Hepatocyte (in vitro differentiated cells): ENCODE data around the gene HPS5.

Experiments
- EZH2phosphoT487 ChIP-seq: fragments of 200-600 bp; sonication (generic); IDR thresholded peaks from one replicate; pipeline ENCODE4 v1.6.1; 2018; ENCODE audit warnings: antibody characterized with exemption, mild to moderate bottlenecking, low read depth, moderate library complexity; ENCODE audit not compliant: unreplicated experiment, severe bottlenecking
- TF ChIP-seq, protein P1 (sequence below): fragments of 200-600 bp; sonication (generic); IDR thresholded peaks from 2 replicates; pipeline ENCODE4 v1.5.1; 2016; ENCODE audit warnings: antibody characterized with exemption, mild to moderate bottlenecking; ENCODE audit not compliant: poor library complexity

DNA sequence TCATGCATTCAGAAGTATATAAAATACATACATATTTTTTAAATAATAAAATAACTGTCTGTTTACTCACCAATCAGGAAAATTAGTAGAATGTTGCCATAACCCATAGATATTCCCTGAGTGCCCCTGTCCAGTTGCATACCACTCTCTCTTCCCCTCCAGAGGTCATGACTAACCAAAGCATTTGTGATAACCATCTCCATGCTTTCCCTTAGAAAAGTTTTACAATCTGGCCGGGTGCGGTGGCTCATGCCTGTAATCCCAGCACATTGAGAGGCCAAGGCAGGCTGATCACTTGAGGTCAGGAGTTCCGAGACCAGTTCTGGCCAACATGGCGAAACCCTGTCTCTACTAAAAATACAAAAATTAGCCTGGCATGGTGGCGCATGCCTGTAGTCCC is 39.2 kb upstream of the HPS5 start:
- TF ChIP-seq, protein P1, sequence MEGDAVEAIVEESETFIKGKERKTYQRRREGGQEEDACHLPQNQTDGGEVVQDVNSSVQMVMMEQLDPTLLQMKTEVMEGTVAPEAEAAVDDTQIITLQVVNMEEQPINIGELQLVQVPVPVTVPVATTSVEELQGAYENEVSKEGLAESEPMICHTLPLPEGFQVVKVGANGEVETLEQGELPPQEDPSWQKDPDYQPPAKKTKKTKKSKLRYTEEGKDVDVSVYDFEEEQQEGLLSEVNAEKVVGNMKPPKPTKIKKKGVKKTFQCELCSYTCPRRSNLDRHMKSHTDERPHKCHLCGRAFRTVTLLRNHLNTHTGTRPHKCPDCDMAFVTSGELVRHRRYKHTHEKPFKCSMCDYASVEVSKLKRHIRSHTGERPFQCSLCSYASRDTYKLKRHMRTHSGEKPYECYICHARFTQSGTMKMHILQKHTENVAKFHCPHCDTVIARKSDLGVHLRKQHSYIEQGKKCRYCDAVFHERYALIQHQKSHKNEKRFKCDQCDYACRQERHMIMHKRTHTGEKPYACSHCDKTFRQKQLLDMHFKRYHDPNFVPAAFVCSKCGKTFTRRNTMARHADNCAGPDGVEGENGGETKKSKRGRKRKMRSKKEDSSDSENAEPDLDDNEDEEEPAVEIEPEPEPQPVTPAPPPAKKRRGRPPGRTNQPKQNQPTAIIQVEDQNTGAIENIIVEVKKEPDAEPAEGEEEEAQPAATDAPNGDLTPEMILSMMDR = no peak
- TF ChIP-seq EZH2phosphoT487 = no peak
